Hepatocyte (in vitro differentiated cells): Measurements from ENCODE around the gene FAAH.

ENCODE experiments used
- CTCF ChIP-seq: fragments of 200-600 bp; sonication (generic); IDR thresholded peaks from 2 replicates; pipeline ENCODE4 v1.5.1; 2016; ENCODE audit warnings: antibody characterized with exemption, mild to moderate bottlenecking; ENCODE audit not compliant: poor library complexity
- EZH2phosphoT487 ChIP-seq: fragments of 200-600 bp; sonication (generic); IDR thresholded peaks from one replicate; pipeline ENCODE4 v1.6.1; 2018; ENCODE audit warnings: antibody characterized with exemption, mild to moderate bottlenecking, low read depth, moderate library complexity; ENCODE audit not compliant: unreplicated experiment, severe bottlenecking

- TF ChIP-seq CTCF (no peak), EZH2phosphoT487 (no peak)
Observed at GRCh38 chr1:46445773-46446256, 51.7 kb downstream of the FAAH start.
